ENCODE results near the gene LCN9. TPM values are rescaled to one million over a fixed set of nuclear protein-coding genes. Genes with fewer than 3 reads are reported as not detected.

LCN9 gene
- total RNA-seq, 1 donor from 2014 or later: 2.4 TPM

DNA sequence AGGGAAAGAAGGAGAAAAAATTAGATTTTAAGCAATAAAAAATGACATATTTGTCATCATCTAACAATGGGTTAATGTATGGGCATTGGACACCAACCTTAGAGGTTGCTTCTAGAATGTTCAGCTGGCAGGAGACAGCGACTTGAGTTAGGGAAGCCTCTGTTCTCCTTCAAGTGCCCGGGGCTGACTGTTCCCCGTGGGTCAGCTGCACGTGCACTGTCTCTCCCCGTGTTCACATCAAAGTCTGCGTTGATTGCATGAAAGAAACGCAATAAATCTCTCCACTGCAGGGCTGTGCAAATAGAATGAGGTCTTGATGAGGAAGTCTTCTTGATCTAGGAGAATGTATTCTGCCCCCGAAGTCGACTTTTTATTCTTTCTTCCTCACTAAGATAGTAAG is 23.9 kb upstream of the LCN9 start, which contains the start of gene GLT6D1:
GLT6D1 (minus strand) TSS at position 345 of the 400 bp plus-strand sequence. CDS start 353 bp downstream, outside the sequence.
- Histone ChIP-seq H3K4me2 (no peak within 1 kb of the TSS), H3K9ac (no peak within 1 kb of the TSS)
- no peak within 1 kb of the TSS for H3K4me3 Mint-ChIP-seq

DNA sequence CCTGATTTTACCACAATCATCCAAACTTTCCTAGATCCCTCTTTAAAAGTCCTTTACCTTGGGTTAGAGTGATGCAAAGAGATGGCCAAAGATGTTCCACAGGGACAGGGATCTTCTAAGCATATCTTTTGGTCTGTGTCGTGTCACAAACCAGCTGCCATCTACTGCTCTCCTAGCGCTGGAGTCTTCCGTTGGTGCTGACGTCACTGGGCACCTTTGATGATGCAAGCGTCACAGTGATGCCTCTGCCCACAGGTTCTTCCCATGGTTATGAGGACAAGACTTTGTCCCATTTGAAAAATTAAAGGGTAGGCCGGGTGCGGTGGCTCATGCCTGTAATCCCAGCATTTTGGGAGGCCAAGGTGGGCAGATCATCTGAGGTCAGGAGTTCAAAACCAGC is 22.1 kb upstream of the LCN9 start:
- TF ChIP-seq EZH2 (IDR thresholded peaks at IDR 0.05): no peak
- no peak for TF ChIP-seq EZH2phosphoT487 (IDR thresholded peaks at IDR 0.05)
- TF ChIP-seq, protein P1, sequence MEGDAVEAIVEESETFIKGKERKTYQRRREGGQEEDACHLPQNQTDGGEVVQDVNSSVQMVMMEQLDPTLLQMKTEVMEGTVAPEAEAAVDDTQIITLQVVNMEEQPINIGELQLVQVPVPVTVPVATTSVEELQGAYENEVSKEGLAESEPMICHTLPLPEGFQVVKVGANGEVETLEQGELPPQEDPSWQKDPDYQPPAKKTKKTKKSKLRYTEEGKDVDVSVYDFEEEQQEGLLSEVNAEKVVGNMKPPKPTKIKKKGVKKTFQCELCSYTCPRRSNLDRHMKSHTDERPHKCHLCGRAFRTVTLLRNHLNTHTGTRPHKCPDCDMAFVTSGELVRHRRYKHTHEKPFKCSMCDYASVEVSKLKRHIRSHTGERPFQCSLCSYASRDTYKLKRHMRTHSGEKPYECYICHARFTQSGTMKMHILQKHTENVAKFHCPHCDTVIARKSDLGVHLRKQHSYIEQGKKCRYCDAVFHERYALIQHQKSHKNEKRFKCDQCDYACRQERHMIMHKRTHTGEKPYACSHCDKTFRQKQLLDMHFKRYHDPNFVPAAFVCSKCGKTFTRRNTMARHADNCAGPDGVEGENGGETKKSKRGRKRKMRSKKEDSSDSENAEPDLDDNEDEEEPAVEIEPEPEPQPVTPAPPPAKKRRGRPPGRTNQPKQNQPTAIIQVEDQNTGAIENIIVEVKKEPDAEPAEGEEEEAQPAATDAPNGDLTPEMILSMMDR (IDR thresholded peaks at IDR 0.05): no peak
- Histone ChIP-seq H3F3A (ENCODE audit: low read depth) (peaks cover 3% of the 10 kb centered on the region), H3K4me2 (no peak overlapping the region), H3K9me3 (ENCODE audit: low read depth) (no peaks in the 10 kb centered on the region), H3K79me2 (ENCODE audit: low read depth) (peaks cover 7% of the 10 kb centered on the region), H3K36me3 (no peaks in the 10 kb centered on the region), H3K4me3 (no peak overlapping the region), H3K27me3 (no peaks in the 10 kb centered on the region), H3K27ac (no peak overlapping the region), H3K4me1 (peaks cover 14% of the 10 kb centered on the region), H3K9ac (no peak overlapping the region), H2AFZ (replicated peaks) (no peak overlapping the region), H4K20me1 (ENCODE audit: low read depth) (no peaks in the 10 kb centered on the region)
- no peaks in the 10 kb centered on the region for H3K36me3 Mint-ChIP-seq
- no peaks in the 10 kb centered on the region for H3K4me1 Mint-ChIP-seq
- H3K4me3 Mint-ChIP-seq: no peak overlapping the region
- peaks cover 3% of the 10 kb centered on the region for H3K27me3 Mint-ChIP-seq (ENCODE audit: insufficient read depth, low read depth)
- DNase-seq (ENCODE audit: low spot score): no peak
- H3K9me3 Mint-ChIP-seq: peaks cover 22% of the 10 kb centered on the region
- no peak overlapping the region for H3K27ac Mint-ChIP-seq

More for the DNA sequence above, 23.9 kb upstream of the LCN9 start, which contains the start of gene GLT6D1:
- no peaks in the 10 kb centered on the region for H3K4me1 ChIP-seq
- H3K79me2 ChIP-seq (ENCODE audit: low read depth): no peaks in the 10 kb centered on the region
- H3K36me3 ChIP-seq: no peaks in the 10 kb centered on the region
- H3K9me3 ChIP-seq (ENCODE audit: low read depth): no peaks in the 10 kb centered on the region
- Mint-ChIP-seq H3K9me3 (peaks cover 10% of the 10 kb centered on the region), H3K36me3 (no peaks in the 10 kb centered on the region), H3K27ac (no peak within 1 kb of the TSS), H3K27me3 (ENCODE audit: insufficient read depth, low read depth) (peaks cover 3% of the 10 kb centered on the region), H3K4me1 (no peaks in the 10 kb centered on the region)
- no peaks in the 10 kb centered on the region for H3K27me3 ChIP-seq
- TF ChIP-seq EZH2phosphoT487 (IDR thresholded peaks at IDR 0.05): no peak
- TF ChIP-seq EZH2 (IDR thresholded peaks at IDR 0.05): no peak
- TF ChIP-seq, protein P1 (IDR thresholded peaks at IDR 0.05): no peak
- no peak for DNase-seq (ENCODE audit: low spot score)
- H3K27ac ChIP-seq: no peak within 1 kb of the TSS
- no peaks in the 10 kb centered on the region for H4K20me1 ChIP-seq (ENCODE audit: low read depth)
- no peak within 1 kb of the TSS for H3K4me3 ChIP-seq
- H3F3A ChIP-seq (ENCODE audit: low read depth): no peaks in the 10 kb centered on the region
- no peak within 1 kb of the TSS for H2AFZ ChIP-seq (replicated peaks)

DNA sequence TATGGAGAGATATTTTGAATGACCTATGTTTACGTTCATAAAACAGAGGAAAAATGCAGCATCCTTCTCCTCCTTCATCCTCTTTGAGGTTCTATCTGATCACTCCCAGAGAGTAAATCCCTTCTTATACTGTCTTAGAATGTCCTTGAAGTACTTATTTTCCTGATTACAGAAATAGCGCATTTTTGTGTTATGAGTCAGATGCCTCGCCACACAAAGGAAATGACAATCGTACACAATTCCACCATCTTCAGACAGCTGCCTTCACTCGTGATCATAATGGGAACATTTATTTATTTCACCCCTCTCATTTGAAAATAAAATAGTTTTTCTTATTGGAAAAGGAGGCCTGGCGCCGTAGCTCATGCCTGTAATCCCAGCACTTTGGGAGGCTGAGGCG is 21.4 kb upstream of the LCN9 start:
- H3K4me2 ChIP-seq: no peak overlapping the region
- no peak overlapping the region for H3K4me3 ChIP-seq
- no peaks in the 10 kb centered on the region for H4K20me1 ChIP-seq (ENCODE audit: low read depth)
- peaks cover 22% of the 10 kb centered on the region for H3K9me3 Mint-ChIP-seq
- H3K9me3 ChIP-seq (ENCODE audit: low read depth): no peaks in the 10 kb centered on the region
- H3F3A ChIP-seq (ENCODE audit: low read depth): peaks cover 3% of the 10 kb centered on the region
- no peak overlapping the region for H3K4me3 Mint-ChIP-seq
- H3K36me3 ChIP-seq: no peaks in the 10 kb centered on the region
- TF ChIP-seq EZH2phosphoT487 (IDR thresholded peaks at IDR 0.05): no peak
- TF ChIP-seq EZH2 (IDR thresholded peaks at IDR 0.05): no peak
- TF ChIP-seq, protein P1 (IDR thresholded peaks at IDR 0.05): no peak
- DNase-seq (ENCODE audit: low spot score): no peak
- no peak overlapping the region for H3K27ac ChIP-seq
- H3K4me1 ChIP-seq: peaks cover 17% of the 10 kb centered on the region
- no peaks in the 10 kb centered on the region for H3K36me3 Mint-ChIP-seq
- no peaks in the 10 kb centered on the region for H3K27me3 ChIP-seq
- no peak overlapping the region for H3K27ac Mint-ChIP-seq
- no peaks in the 10 kb centered on the region for H3K4me1 Mint-ChIP-seq
- peaks cover 7% of the 10 kb centered on the region for H3K79me2 ChIP-seq (ENCODE audit: low read depth)
- no peak overlapping the region for H3K9ac ChIP-seq
- H2AFZ ChIP-seq (replicated peaks): no peak overlapping the region
- peaks cover 4% of the 10 kb centered on the region for H3K27me3 Mint-ChIP-seq (ENCODE audit: insufficient read depth, low read depth)

Data from neural progenitor cell (in vitro differentiated cells).